AG20443 (cell line): ENCODE results near the gene PLXND1.
"Not testable (repeated sequence)": the region's sequence is repeated elsewhere in the genome, so short reads cannot be mapped to it uniquely, and the experiment has no call there.

Source experiments
- DNase-seq: peaks from one replicate; pipeline ENCODE4 v3.0.0; 2012; ENCODE audit warnings: low spot score, mixed read lengths

The PLXND1 gene

DNA sequence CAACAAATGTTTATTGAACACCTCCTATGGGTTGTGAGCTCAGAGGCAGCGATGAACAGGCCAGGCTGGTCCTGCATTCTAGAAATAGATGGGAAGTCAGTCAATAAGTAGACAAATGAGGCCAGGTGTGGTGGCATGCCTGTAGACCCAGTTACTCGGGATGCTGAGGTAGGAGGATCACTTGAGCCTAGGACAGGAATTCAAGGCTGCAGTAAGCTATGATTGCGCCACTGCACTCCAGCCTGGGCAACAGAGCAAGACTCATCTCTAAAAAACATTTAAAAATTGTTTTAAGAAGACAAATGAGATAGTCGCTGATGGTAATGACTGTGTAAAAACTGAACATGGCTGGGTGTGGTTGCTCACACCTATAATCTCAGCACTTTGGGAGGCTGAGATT, 82.4 kb downstream of the PLXND1 start:
- DNase-seq = no peak

- no peak for DNase-seq
Measured at GRCh38 chr3:129522953-129523352, 83.5 kb downstream of the PLXND1 start.

DNA sequence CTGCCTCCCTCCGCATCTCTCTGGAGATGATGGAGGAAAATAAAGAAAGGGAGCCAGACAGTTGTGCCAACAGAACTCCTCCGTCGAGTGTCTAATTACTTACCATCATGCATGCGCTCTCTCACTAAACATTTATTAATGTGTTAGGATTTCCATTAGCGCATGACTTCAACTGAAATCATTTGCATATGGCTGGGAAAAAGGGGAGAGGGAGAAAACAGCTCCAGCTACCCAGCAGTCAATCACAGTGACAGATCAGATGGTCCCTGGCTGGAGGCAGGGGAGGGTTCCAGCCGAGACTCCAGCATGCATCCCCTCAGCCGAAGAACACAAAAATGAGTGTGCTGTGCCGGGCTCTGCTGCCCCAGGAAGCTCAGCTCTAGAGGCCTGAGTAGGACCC, 84.9 kb downstream of the PLXND1 start:
- no peak for DNase-seq

DNA sequence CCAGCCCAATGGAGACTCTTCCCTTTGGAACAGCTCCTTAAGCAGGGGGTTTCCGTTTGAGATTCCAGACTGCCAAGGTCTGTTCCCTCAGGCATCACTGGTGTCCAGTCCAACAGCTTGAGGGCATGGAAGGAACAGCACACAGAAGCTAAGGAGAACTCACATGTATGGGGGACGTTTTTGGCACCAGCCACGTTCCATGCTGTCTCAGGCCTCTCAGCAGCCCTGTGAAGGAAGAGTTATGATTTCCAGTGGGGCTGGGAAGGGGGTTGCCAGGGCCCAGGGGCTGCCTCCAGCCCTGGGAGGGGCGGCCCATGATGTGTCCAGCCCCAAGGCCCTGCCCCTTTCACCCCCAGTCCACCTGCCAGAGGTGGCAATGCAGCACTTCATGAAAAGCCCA, 85.5 kb downstream of the PLXND1 start:
- DNase-seq = no peak

DNA sequence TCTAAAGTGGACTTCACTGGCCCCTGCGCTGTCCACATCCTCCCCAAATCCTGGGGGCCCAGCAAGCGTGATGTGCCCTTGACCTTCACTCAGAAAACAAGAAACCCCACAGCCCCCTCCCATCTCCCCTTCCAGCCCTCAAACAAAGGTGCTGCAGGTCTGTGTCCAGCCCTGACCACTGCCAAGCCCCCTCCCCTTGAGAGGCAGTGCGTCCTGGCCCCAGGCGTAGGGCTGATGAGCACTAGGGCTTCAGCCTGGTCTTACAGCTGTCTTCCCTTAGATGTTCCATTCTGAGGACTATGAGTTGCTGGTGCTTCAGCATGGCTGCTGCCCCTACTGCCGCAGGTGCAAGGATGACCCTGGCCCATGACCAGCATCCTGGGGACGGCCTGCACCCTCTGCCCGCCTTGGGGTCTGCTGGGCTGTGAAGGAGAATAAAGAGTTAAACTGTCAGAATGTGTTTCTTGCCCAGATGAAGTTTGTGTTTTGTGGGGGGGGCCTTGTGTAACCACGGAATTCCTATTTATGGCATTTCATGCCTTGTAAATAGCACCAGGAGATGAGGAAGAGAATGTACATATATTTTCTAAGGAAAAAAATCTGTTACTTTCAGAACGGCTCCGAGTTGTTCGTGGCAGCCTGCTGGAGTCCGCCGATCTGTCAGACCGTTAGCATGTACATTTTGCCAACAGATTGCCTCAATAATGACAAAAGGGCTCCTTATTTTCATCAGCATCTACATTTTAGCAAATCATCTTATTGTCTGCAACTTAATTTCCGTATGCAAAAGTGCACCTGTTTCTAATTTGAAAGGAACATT, 86.4 kb downstream of the PLXND1 start:
- no peak for DNase-seq

DNA sequence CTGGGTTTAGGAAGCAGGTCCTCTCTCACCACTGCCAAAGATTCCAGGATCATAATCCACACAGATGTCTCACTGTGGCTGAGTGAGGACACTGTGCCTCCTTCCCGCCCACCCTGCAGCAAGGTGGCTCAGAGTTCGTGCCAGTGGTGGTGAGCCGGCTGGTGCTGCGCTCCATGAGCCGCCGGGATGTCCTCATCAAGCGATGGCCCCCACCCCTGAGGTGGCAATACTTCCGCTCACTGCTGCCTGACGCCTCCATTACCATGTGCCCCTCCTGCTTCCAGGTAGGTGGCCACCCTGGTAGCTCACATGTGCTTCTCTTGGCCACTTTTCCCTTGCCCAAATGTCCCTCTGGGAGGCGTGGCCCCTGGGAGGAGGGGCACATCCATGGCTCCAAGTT, 87.0 kb downstream of the PLXND1 start:
- no peak for DNase-seq

DNA sequence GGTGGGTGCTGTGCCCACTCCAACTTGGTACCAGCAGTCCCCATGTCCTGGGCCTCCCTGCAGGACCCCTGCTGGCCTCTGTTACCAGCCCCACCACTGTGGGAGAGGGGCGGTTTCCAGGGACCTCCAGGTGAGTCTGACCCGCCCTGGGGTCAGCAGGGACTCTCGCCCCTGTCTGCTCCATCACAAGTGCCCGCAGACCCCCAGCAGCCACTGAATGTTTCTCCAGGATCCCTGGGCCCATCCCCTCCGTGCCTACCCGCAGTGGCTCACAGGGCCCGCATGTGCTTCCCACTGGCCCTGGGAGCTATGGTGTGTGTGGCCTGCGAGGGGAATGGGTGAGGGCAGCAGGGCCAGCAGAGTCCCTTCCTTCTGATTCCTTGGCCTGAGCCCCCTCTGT, 87.9 kb downstream of the PLXND1 start:
- DNase-seq = no peak

DNA sequence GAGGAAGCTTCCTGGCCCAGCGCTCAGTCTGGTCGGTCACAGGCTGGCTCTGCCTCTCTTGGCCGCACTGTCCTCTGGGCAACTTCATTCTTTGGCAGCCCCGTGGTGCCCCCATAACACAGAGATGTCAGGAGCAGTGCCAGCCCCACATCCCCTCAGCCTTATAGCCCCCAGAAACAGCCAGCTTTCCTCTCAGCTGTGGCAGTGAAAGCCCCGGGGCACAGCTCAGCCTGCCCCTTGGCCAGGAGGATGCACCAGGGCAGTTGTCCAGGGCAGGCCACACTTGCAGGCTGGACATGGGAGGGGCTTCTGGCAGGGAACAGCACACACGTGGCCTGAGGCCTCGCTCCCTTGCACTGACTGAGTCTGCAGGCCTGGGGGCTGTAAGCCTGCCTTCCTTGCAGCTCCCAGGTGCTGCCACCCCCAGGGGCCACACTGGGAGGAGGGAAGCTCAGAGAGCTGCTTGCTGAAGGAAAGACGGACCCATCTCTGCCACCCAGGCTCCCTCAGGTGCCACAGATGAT, 88.4 kb downstream of the PLXND1 start:
- DNase-seq = no peak

DNA sequence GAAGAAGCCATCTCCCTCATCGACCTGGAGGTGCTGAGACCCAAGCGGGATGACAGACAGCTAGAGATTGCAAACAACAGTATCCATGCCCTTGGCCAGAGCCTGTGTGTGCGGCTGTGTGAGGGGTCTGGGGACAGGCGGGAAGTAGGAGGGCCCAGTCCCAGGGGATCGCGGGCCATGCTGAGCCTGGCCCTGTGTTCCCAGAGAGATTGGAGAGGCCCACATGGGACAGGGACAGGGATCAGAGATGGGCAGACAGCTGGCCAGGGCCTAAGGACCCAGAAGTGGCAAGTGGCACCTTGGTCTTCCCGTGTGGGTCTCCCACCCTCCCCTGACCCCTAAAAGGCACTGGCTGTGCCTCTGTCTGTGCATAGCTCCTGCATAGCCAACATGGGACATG, 89.0 kb downstream of the PLXND1 start:
- DNase-seq = no peak

- not testable (repeated sequence) for DNase-seq
Measured at GRCh38 chr3:129515821-129516432, 90.5 kb downstream of the PLXND1 start.

DNA sequence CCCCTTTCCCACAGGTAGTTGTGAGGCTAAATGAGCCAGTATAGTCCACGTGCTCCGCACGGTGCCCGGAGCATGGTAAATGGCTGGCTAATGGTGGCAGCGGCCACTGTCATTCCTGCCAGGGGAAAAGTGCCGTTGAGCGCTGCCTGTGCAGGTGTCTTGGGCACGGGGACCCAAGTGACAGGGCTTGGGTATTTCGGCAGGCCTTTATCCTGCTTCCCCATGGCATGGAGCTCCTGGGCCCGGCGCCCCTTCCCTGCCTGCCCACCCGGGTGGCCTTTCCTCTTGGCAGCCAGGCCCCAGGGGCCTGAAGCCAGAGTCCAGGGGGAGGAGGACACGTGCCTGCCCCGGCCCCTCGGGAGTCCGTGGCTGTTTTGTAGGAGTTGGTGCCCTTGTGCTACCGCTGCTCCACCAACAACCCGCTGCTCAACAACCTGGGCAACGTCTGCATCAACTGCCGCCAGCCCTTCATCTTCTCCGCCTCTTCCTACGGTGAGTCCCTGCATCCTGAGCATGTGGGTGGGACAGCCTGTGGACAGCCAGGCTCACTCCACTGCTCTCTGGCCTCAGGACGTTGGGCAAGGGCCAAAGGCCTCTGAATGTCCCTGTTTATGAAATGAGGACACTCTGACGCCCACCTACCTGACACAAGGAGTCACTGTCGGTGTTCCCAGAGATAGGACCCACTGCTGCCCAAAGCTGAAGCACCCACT, 91.2 kb downstream of the PLXND1 start:
- DNase-seq = not testable (repeated sequence)

DNA sequence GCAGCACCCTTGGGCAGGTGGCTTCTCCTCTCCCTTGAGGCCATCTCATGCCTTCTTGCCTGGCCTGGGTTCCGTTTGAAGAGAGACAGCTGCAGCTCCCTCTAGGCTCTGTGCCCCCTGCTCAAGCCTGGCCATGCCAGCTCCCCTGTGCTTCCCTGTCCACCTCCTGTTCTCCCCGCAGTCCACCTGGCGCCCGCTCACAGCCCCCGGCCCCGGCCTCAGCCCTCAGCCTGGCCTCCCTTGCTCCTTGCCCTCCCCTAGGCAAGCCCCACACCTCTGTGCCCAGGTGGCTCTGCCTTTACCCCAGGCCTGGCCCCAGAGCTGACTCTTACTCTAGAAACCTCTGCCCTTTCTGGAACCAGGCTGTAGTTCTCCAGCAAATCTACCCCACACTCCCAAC, 91.9 kb downstream of the PLXND1 start:
- DNase-seq = no peak

- no peak for DNase-seq
Measured at GRCh38 chr3:129514110-129514509, 92.4 kb downstream of the PLXND1 start.

DNA sequence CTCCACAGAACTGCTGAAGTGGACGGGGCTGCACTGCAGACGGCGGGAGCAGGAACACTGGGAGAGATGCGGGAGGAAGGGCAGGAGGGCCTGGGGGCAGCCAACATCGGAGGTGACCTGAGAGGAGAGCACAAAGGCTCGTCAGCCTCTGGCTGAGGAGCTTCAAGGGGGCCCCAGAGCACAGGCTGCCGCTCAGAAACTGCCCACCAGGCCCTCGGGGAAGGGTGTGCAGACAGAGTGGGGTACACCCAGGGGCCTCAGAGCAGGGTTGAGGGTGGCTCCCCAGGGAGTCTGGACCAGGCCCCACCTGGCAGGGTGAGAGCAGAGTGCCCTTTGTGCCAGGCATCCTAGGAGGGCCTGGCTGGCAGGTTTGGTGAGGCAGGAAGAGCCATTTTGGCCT, 92.8 kb downstream of the PLXND1 start:
- DNase-seq = no peak

DNA sequence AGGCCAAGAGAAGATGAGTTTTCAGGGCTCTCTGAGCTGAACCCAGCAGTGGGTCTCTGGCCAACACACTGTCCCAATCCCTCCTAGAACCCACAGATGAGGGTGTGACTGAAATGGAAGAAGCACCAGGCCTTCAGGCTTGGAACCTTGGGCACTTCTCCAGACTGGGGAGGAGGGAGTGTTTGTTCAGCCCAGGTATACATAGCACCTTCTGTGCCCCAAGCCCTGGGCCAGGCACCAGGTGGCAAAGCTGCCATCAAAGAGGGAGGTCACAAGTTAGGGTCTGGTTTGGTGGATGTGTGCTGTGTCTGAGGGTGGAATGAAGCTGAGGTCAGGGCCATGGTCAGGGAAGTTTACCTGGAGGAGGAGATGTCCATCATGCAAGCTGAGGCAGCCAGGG, 93.9 kb downstream of the PLXND1 start:
- no peak for DNase-seq

DNA sequence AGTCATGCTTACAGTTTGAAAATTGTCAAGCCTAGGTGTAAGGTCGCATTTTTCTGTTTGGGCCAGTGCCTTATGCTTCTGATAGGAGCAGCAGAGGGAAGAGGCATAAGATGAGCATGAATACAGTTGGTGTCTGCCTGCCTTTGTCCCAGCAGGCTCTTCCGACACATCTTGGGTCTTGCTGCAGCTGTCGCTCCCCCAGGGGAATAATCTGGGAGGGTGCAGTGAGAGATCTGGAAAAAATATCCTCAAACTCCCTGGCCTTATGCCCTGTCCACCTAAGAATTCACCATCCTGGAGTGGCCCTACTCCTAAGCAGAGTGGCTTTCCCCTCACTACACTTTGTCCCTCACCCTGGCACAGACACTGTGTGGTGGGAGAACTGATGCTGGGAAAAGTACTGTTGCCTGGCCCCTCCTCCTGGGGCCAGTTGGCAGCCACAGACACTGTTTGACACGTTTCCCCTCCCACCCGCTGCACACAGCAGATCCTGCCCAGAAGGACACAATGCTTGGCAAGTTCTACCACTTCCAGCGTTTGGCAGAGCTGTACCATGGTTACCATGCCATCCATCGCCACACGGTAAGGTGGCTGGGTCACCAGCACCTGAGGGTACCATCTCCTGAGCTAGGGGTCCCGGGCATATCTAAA, 99.2 kb downstream of the PLXND1 start:
- no peak for DNase-seq

- no peak for DNase-seq
Measured at GRCh38 chr3:129506231-129506742, 100.2 kb downstream of the PLXND1 start.

DNA sequence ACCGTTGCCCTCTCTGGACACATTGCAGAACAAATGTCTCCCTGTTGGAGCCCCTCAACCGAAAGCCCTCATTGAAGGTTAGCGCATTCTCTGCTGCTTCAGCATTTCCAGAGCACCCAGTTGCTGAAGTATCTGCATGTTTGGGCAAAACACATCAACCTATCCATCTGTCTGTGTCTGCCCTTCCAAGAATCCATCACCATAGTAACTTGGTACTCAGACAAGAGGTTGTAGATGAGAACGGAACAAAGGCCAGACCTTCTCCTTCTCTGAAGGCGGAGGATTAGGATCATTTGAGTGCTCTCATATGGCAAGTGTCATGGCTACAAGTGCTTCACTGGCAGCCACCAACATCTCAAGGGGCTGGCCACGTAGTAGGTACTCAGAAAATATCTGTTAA, 101.1 kb downstream of the PLXND1 start:
- DNase-seq = no peak
